HCT116 (cell line): ENCODE data around the gene PCDH15. TPM values are rescaled to one million over a fixed set of nuclear protein-coding genes. Genes with fewer than 3 reads are reported as not detected.

Source experiments
- ATAC-seq: fragments of 200-7000 bp; cut with Tn5 transposase; 2 replicates; pipeline ENCODE4 v1.9.1; 2020; ENCODE audit warnings: mild to moderate bottlenecking, moderate library complexity
- BruUV-seq: library from RNA; stranded (reverse); fragments of 400-500 nt; replicated peaks from 2 replicates; lab custom pipeline; 2021; lab: Mats Ljungman, UMichigan
- CTCF ChIA-PET: fragments of 300-600 bp; sonication (Branson Sonifier 250); formaldehyde crosslinking; loops from one replicate; lab custom pipeline; 2021; ENCODE audit warnings: antibody characterized with exemption; lab: Charles Lee
- POLR2A ChIA-PET: fragments of 300-600, 350-600 bp; sonication (Branson Sonifier 250); formaldehyde crosslinking; loops from one replicate; lab custom pipeline; 2021; ENCODE audit warnings: antibody characterized with exemption; lab: Charles Lee
- RAD21 ChIA-PET, 2 experiments: fragments of 300-600 bp; sonication (Branson Sonifier 250); formaldehyde crosslinking; loops; one replicate each; lab custom pipeline; 2023; ENCODE audit warnings: low total read pairs in 2 of 2; ENCODE audit not compliant: uncharacterized antibody in 2 of 2, unreplicated experiment in 2 of 2, low non-redundant PET in 1 of 2; lab: Charles Lee
- DNase-seq: peaks from one replicate; pipeline ENCODE4 v3.0.0-alpha.2; 2010; ENCODE audit warnings: low read depth, low spot score
- H2AFZ ChIP-seq: fragments of 200-600 bp; shearing (Covaris generic), sonication (generic); 2 replicates; pipeline ENCODE4 v1.6.1; 2017; ENCODE audit warnings: low read depth, mixed run types, mixed read lengths, antibody characterized with exemption, low read length; ENCODE audit not compliant: poor library complexity, severe bottlenecking
- H3K27ac ChIP-seq: 2 replicates; pipeline ENCODE4 v1.5.1; 2012; ENCODE audit warnings: low read depth, low read length
- H3K27me3 ChIP-seq: fragments of 200-600 bp; sonication (generic); 2 replicates; pipeline ENCODE4 v1.6.1; 2016; ENCODE audit warnings: mixed run types, low read length, mixed read lengths; ENCODE audit not compliant: insufficient read depth
- H3K36me3 ChIP-seq, 2 experiments: fragments of 200-500 bp in 1 of 2; fragments of 200-600 bp in 1 of 2; sonication (Bioruptor generic) in 1 of 2; sonication (generic) in 1 of 2; 2 replicates each; pipeline versions ENCODE4 v1.5.1 to v1.6.1; 2014 to 2016; ENCODE audit warnings: low read length in 2 of 2, inconsistent platforms in 1 of 2, mixed read lengths in 1 of 2, mixed run types in 1 of 2; ENCODE audit not compliant: insufficient read depth in 2 of 2, control insufficient read depth in 1 of 2
- H3K4me1 ChIP-seq, 2 experiments: fragments of 200-600 bp in 1 of 2; sonication (generic) in 1 of 2; 2 replicates each; pipeline versions ENCODE4 v1.5.1 to v1.6.1; 2012 to 2017; ENCODE audit warnings: low read length in 2 of 2, inconsistent platforms in 1 of 2, mild to moderate bottlenecking in 1 of 2, mixed read lengths in 1 of 2, mixed run types in 1 of 2, moderate library complexity in 1 of 2; ENCODE audit not compliant: insufficient read depth in 2 of 2, control insufficient read depth in 1 of 2
- H3K4me2 ChIP-seq: fragments of 200-600 bp; sonication (generic); 2 replicates; pipeline ENCODE4 v1.6.1; 2017; ENCODE audit warnings: mixed run types, low read length, mixed read lengths
- H3K4me3 ChIP-seq, 2 experiments: fragments of 200-600 bp in 1 of 2; sonication (generic) in 1 of 2; replicated peaks in 1 of 2; 2 replicates each; pipeline ENCODE4 v1.5.1; 2011 to 2016; ENCODE audit warnings: low read length in 2 of 2, control low read depth in 1 of 2, low read depth in 1 of 2, mild to moderate bottlenecking in 1 of 2, mixed read lengths in 1 of 2, mixed run types in 1 of 2
- H3K79me2 ChIP-seq: fragments of 200-600 bp; sonication (generic); 2 replicates; pipeline ENCODE4 v1.6.1; 2017; ENCODE audit warnings: mild to moderate bottlenecking, mixed run types, low read length, moderate library complexity, mixed read lengths; ENCODE audit not compliant: insufficient read depth
- H3K9ac ChIP-seq: fragments of 200-600 bp; sonication (generic); 2 replicates; pipeline ENCODE4 v1.6.1; 2016; ENCODE audit warnings: low read length, mixed read lengths
- H3K9me2 ChIP-seq: fragments of 200-600 bp; sonication (generic), shearing (Covaris generic); 2 replicates; pipeline ENCODE4 v1.6.1; 2017; ENCODE audit warnings: mixed run types, mild to moderate bottlenecking, moderate library complexity; ENCODE audit not compliant: insufficient read depth
- H3K9me3 ChIP-seq, 2 experiments: fragments of 200-500 bp in 1 of 2; fragments of 200-600 bp in 1 of 2; sonication (Bioruptor generic) in 1 of 2; sonication (generic) in 1 of 2; 2 replicates each; pipeline ENCODE4 v1.6.1; 2014 to 2017; ENCODE audit warnings: low read length in 2 of 2, mixed read lengths in 2 of 2, inconsistent platforms in 1 of 2, low read depth in 1 of 2, mild to moderate bottlenecking in 1 of 2, mixed run types in 1 of 2, moderate library complexity in 1 of 2; ENCODE audit not compliant: control insufficient read depth in 1 of 2, insufficient read depth in 1 of 2
- H4K20me1 ChIP-seq: fragments of 200-600 bp; sonication (generic), shearing (Covaris generic); 2 replicates; pipeline ENCODE4 v1.6.1; 2017; ENCODE audit warnings: mixed run types, mild to moderate bottlenecking, moderate library complexity; ENCODE audit not compliant: insufficient read depth
- CBX3 ChIP-seq: IDR thresholded peaks from 2 replicates; pipeline ENCODE4 v1.6.1; 2012; ENCODE audit warnings: low read depth
- CEBPB ChIP-seq: IDR thresholded peaks from 2 replicates; pipeline ENCODE4 v1.6.1; 2012; ENCODE audit warnings: low read depth
- EGR1 ChIP-seq: IDR thresholded peaks from 2 replicates; pipeline ENCODE4 v1.6.1; 2012; ENCODE audit warnings: low read depth
- EZH2 ChIP-seq: fragments of 200-600 bp; sonication (generic); IDR thresholded peaks from 2 replicates; pipeline ENCODE4 v1.6.1; 2017; ENCODE audit warnings: antibody characterized with exemption, mixed run types
- EZH2phosphoT487 ChIP-seq: fragments of 200-600 bp; IDR thresholded peaks from 2 replicates; pipeline ENCODE4 v1.6.1; 2018; ENCODE audit warnings: antibody characterized with exemption, borderline replicate concordance
- FOSL1 ChIP-seq: IDR thresholded peaks from 2 replicates; pipeline ENCODE4 v1.6.1; 2012; ENCODE audit warnings: low read depth
- POLR2A ChIP-seq: IDR thresholded peaks from 2 replicates; pipeline ENCODE4 v1.7.0; 2011; ENCODE audit warnings: borderline replicate concordance; ENCODE audit not compliant: insufficient read depth, insufficient read length; ENCODE audit errors: extremely low read depth
- POLR2AphosphoS5 ChIP-seq: IDR thresholded peaks from 2 replicates; pipeline ENCODE4 v1.6.1; 2011; ENCODE audit warnings: mild to moderate bottlenecking, low read depth, low read length, moderate library complexity
- RAD21 ChIP-seq: IDR thresholded peaks from 2 replicates; pipeline ENCODE4 v1.6.1; 2012; ENCODE audit warnings: low read depth, mild to moderate bottlenecking
- SIN3A ChIP-seq: IDR thresholded peaks from 2 replicates; pipeline ENCODE4 v1.6.1; 2012; ENCODE audit warnings: low read depth
- SP1 ChIP-seq: IDR thresholded peaks from 2 replicates; pipeline ENCODE4 v1.6.1; 2012; ENCODE audit warnings: low read depth
- SRF ChIP-seq: IDR thresholded peaks from 2 replicates; pipeline ENCODE4 v1.6.1; 2012; ENCODE audit warnings: low read depth
- TCF7L2 ChIP-seq: IDR thresholded peaks from 2 replicates; pipeline ENCODE4 v1.7.0; 2011; ENCODE audit warnings: borderline replicate concordance, inconsistent platforms; ENCODE audit not compliant: insufficient read depth, insufficient read length; ENCODE audit errors: extremely low read depth
- ZFX ChIP-seq: fragments of 450-650 bp; IDR thresholded peaks from 2 replicates; pipeline ENCODE4 v1.6.1; 2017
- ZNF274 ChIP-seq: fragments of 200-500 bp; sonication (Bioruptor generic); IDR thresholded peaks from 2 replicates; pipeline ENCODE4 v1.6.1; 2014; ENCODE audit warnings: mild to moderate bottlenecking, low read depth, low read length, inconsistent platforms
- intact Hi-C: fragments of 100-400 bp; cut with micrococcal nuclease; formaldehyde crosslinking; loops from 2 replicates; pipeline ENCODE4 v1.10.0; 2022
- total RNA-seq: library from RNA; stranded (reverse); gene quantifications from one replicate; pipeline ENCODE4 v1.2.1, GENCODE V29; 2021; ENCODE audit not compliant: unreplicated experiment
- TF ChIP-seq, protein P1 (sequence below): IDR thresholded peaks from 2 replicates; pipeline ENCODE4 v1.6.1; 2012
- TF ChIP-seq, protein P2 (sequence below): IDR thresholded peaks from 2 replicates; pipeline ENCODE4 v1.6.1; 2011; ENCODE audit warnings: mild to moderate bottlenecking, low read length, moderate library complexity; ENCODE audit not compliant: insufficient replicate concordance; ENCODE audit errors: extremely low read depth
- TF ChIP-seq, protein P3 (sequence below): IDR thresholded peaks from 2 replicates; pipeline ENCODE4 v1.6.1; 2012
- TF ChIP-seq, protein P4 (sequence below): IDR thresholded peaks from 2 replicates; pipeline ENCODE4 v1.6.1; 2012; ENCODE audit warnings: low read depth
- TF ChIP-seq, protein P5 (sequence below), 3 experiments: fragments of 200-600 bp in 1 of 3; sonication (generic) in 1 of 3; IDR thresholded peaks in 2 of 3; conservative IDR thresholded peaks in 1 of 3; 2 replicates each; pipeline ENCODE4 v1.5.1; 2012 to 2017; ENCODE audit warnings: low read depth in 2 of 3, low read length in 2 of 3, antibody characterized with exemption in 1 of 3, borderline replicate concordance in 1 of 3, control low read depth in 1 of 3, mild to moderate bottlenecking in 1 of 3, mixed read lengths in 1 of 3, mixed run types in 1 of 3, moderate library complexity in 1 of 3; ENCODE audit not compliant: insufficient read depth in 1 of 3

The PCDH15 gene
- total RNA-seq, 1 experiment from 2014 or later, result not detected

DNA sequence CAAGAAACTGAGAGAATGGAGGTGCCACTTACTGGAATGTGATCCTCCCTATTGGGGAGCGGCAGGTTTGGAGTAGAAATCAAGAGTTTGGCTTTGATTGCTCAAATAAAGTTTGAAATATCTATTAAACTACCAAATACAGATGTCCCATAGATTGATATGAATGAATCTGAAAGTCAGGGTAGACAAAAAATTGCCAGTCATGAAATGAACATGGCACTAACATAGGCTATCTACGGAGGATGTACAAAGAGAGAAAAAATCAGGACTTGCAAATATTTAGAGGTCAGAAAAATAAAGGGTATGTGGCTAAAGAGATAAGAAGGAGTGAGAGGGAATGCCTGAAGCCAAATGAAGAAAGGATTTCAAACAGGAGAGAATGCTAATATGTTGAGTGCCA is 119.9 kb downstream of the PCDH15 start:
- H3K27me3 ChIP-seq, result no peaks in the 10 kb centered on the region
- peaks cover 0 to 20% of the 10 kb centered on the region in 2 experiments; a peak in 2 of 4 replicates for H3K9me3 ChIP-seq
- ChIA-PET RAD21 (no interaction called here), CTCF (no interaction called here), POLR2A (no interaction called here)
- intact Hi-C loops, result no loop called here
- no peak for TF ChIP-seq SRF
- TF ChIP-seq, protein P1, sequence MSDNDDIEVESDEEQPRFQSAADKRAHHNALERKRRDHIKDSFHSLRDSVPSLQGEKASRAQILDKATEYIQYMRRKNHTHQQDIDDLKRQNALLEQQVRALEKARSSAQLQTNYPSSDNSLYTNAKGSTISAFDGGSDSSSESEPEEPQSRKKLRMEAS, result no peak
- TF ChIP-seq SIN3A, result no peak
- TF ChIP-seq, protein P2, sequence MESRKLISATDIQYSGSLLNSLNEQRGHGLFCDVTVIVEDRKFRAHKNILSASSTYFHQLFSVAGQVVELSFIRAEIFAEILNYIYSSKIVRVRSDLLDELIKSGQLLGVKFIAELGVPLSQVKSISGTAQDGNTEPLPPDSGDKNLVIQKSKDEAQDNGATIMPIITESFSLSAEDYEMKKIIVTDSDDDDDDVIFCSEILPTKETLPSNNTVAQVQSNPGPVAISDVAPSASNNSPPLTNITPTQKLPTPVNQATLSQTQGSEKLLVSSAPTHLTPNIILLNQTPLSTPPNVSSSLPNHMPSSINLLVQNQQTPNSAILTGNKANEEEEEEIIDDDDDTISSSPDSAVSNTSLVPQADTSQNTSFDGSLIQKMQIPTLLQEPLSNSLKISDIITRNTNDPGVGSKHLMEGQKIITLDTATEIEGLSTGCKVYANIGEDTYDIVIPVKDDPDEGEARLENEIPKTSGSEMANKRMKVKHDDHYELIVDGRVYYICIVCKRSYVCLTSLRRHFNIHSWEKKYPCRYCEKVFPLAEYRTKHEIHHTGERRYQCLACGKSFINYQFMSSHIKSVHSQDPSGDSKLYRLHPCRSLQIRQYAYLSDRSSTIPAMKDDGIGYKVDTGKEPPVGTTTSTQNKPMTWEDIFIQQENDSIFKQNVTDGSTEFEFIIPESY, result no peak
- no peak for TF ChIP-seq SP1
- TF ChIP-seq, protein P3, sequence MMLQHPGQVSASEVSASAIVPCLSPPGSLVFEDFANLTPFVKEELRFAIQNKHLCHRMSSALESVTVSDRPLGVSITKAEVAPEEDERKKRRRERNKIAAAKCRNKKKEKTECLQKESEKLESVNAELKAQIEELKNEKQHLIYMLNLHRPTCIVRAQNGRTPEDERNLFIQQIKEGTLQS, result no peak
- no peak for TF ChIP-seq RAD21
- TF ChIP-seq ZNF274, result no peak
- TF ChIP-seq CBX3, result no peak
- TF ChIP-seq, protein P4, sequence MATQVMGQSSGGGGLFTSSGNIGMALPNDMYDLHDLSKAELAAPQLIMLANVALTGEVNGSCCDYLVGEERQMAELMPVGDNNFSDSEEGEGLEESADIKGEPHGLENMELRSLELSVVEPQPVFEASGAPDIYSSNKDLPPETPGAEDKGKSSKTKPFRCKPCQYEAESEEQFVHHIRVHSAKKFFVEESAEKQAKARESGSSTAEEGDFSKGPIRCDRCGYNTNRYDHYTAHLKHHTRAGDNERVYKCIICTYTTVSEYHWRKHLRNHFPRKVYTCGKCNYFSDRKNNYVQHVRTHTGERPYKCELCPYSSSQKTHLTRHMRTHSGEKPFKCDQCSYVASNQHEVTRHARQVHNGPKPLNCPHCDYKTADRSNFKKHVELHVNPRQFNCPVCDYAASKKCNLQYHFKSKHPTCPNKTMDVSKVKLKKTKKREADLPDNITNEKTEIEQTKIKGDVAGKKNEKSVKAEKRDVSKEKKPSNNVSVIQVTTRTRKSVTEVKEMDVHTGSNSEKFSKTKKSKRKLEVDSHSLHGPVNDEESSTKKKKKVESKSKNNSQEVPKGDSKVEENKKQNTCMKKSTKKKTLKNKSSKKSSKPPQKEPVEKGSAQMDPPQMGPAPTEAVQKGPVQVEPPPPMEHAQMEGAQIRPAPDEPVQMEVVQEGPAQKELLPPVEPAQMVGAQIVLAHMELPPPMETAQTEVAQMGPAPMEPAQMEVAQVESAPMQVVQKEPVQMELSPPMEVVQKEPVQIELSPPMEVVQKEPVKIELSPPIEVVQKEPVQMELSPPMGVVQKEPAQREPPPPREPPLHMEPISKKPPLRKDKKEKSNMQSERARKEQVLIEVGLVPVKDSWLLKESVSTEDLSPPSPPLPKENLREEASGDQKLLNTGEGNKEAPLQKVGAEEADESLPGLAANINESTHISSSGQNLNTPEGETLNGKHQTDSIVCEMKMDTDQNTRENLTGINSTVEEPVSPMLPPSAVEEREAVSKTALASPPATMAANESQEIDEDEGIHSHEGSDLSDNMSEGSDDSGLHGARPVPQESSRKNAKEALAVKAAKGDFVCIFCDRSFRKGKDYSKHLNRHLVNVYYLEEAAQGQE, result no peak
- no peak for TF ChIP-seq POLR2A
- TF ChIP-seq EZH2, result no peak
- no peak for TF ChIP-seq EGR1
- no peak for TF ChIP-seq CEBPB
- TF ChIP-seq EZH2phosphoT487, result no peak
- TF ChIP-seq FOSL1, result no peak
- TF ChIP-seq ZFX, result no peak
- TF ChIP-seq, protein P5, sequence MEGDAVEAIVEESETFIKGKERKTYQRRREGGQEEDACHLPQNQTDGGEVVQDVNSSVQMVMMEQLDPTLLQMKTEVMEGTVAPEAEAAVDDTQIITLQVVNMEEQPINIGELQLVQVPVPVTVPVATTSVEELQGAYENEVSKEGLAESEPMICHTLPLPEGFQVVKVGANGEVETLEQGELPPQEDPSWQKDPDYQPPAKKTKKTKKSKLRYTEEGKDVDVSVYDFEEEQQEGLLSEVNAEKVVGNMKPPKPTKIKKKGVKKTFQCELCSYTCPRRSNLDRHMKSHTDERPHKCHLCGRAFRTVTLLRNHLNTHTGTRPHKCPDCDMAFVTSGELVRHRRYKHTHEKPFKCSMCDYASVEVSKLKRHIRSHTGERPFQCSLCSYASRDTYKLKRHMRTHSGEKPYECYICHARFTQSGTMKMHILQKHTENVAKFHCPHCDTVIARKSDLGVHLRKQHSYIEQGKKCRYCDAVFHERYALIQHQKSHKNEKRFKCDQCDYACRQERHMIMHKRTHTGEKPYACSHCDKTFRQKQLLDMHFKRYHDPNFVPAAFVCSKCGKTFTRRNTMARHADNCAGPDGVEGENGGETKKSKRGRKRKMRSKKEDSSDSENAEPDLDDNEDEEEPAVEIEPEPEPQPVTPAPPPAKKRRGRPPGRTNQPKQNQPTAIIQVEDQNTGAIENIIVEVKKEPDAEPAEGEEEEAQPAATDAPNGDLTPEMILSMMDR (IDR thresholded peaks at IDR 0.05 in 2 of 3, conservative IDR thresholded peaks at IDR 0.05 in 1 of 3; ENCODE audit: borderline replicate concordance in 1 of 3, insufficient read depth in 1 of 3, low read depth in 2 of 3, low read length in 2 of 3), result no peak
- no peak for TF ChIP-seq TCF7L2
- no peak for TF ChIP-seq POLR2AphosphoS5
- no peaks in the 10 kb centered on the region for H3K79me2 ChIP-seq
- H2AFZ ChIP-seq, result no peak overlapping the region
- no TSS peak for BruUV-seq
- H3K9ac ChIP-seq, result no peak overlapping the region
- no peak overlapping the region for H3K27ac ChIP-seq
- ATAC-seq (no peak), DNase-seq (no peak)
- H4K20me1 ChIP-seq, result no peaks in the 10 kb centered on the region
- H3K36me3 ChIP-seq, result no peaks in the 10 kb centered on the region
- no peak overlapping the region for H3K4me3 ChIP-seq
- H3K4me2 ChIP-seq, result no peak overlapping the region
- no peaks in the 10 kb centered on the region for H3K4me1 ChIP-seq
- H3K9me2 ChIP-seq, result no peaks in the 10 kb centered on the region
